HAP-1 (cell line): ENCODE measurements around the gene BCAS3.
A peak's percentile ranks its signal among the peaks of the same experiment; 100 is the strongest.

Experiments
- DNase-seq, 2 experiments: peaks; one replicate each; pipeline ENCODE4 v3.0.0-alpha.2; 2016 to 2020; ENCODE audit warnings: low spot score in 2 of 2
- H3K27me3 ChIP-seq: fragments of 250-450 bp; sonication (Bioruptor Pico); 2 replicates; pipeline ENCODE4 v1.5.1; 2020; ENCODE audit warnings: low read depth, mild to moderate bottlenecking, moderate library complexity
- H3K36me3 ChIP-seq: fragments of 250-450 bp; sonication (Bioruptor Pico); replicated peaks from 2 replicates; pipeline ENCODE4 v1.5.1; 2020; ENCODE audit warnings: mild to moderate bottlenecking
- H3K4me1 ChIP-seq: fragments of 250-450 bp; sonication (Bioruptor Pico); 2 replicates; pipeline ENCODE4 v1.5.1; 2020; ENCODE audit warnings: mild to moderate bottlenecking
- H3K4me3 ChIP-seq: fragments of 250-450 bp; sonication (Bioruptor Pico); 2 replicates; pipeline ENCODE4 v1.5.1; 2020; ENCODE audit warnings: mild to moderate bottlenecking, moderate library complexity
- H3K9me3 ChIP-seq: fragments of 250-450 bp; sonication (Bioruptor Pico); 2 replicates; pipeline ENCODE4 v1.5.1; 2020; ENCODE audit warnings: mild to moderate bottlenecking, moderate library complexity
- in situ Hi-C: fragments of 300-500 bp; cut with MboI; formaldehyde crosslinking; loops from 3 replicates; pipeline ENCODE4 v1.14.3; 2020; ENCODE audit warnings: low sequenced_read_pairs, inconsistent platforms, mixed read lengths

BCAS3 gene

DNA sequence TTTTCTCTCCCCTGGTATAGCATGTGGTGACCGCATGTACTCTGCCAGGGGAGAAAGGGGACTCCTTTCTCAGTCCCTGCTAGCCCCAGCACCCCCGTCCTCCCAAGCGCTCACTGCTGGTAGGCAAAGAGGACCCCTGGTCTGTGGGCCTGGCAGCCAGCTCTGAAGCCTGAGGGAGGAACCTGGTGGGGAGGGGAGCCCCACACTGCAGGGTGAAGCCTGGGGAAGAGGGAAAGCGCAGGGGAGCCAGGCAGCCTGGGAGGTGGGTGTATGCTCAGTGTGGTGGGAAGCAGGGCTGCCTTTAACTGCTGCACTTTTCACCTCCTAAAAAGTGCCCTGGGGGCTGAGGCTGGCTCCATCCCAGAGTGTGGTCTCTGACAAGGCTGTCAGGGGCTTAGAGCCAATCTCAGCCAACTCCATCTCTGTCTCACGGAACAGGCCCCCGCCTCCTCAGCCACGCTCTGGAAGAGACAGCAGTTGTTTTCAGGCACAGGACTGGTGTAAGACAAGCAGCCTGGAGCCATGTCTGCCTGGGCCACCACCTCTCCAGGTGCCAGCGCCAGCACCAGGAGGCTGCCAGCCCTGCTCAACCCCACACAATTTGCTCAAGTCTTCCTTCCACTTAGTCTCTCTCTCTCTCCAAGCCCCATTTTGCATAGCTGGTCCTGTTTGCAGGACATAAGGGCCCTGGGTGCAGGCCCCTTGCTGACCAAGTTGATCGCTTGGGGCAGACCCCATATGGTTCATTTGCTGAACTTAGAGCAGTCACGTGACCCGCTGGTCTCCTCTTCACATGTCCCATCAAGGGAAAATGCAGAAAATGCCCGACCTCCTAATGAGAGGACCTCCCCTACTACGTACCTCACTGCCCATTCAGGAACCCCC is 707.3 kb downstream of the BCAS3 start:
- Histone ChIP-seq H3K27me3 (no peaks in the 10 kb centered on the region), H3K9me3 (no peaks in the 10 kb centered on the region), H3K36me3 (no peaks in the 10 kb centered on the region), H3K4me1 (no peaks in the 10 kb centered on the region; the same call in 1 of the 2 replicates), H3K4me3 (no peak overlapping the region)
- no peak for DNase-seq
- in situ Hi-C loops, result no loop called here

GRCh38 chr17:61385577-61386236 is 708.1 kb downstream of the BCAS3 start:
- DNase-seq, result no peak
- no peaks in the 10 kb centered on the region for H3K36me3 ChIP-seq
- H3K4me3 ChIP-seq, result no peak overlapping the region
- no peaks in the 10 kb centered on the region; the same call in 1 of the 2 replicates for H3K4me1 ChIP-seq
- no peaks in the 10 kb centered on the region for H3K27me3 ChIP-seq
- H3K9me3 ChIP-seq, result no peaks in the 10 kb centered on the region
- in situ Hi-C loops, result no loop called here

- no peaks in the 10 kb centered on the region for H3K9me3 ChIP-seq
- in situ Hi-C loops, result no loop called here
- no peaks in the 10 kb centered on the region for H3K36me3 ChIP-seq
- no peaks in the 10 kb centered on the region for H3K27me3 ChIP-seq
- DNase-seq, result no peak
- no peaks in the 10 kb centered on the region; the same call in 1 of the 2 replicates for H3K4me1 ChIP-seq
- no peak overlapping the region for H3K4me3 ChIP-seq
Observed at GRCh38 chr17:61386251-61386650, 708.6 kb downstream of the BCAS3 start.

DNA sequence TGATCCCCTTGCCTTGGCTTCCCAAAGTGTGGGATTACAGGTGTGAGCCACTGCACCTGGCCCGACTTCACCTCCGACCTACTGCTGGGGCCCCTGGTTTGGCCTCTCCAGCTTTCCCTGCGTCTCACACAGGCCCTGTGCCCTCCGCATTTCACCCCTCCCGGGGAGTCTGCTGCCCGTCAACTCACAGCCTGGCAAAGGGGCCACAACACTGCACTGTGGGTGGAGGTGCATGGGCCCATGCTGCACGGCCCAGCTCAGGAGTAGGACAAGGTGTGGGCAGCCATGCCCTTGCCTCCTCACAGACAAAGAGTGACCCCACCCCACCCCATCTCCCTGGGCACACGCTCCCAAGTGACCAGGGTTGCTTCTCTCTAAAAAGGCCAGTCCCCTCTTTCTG is 709.4 kb downstream of the BCAS3 start:
- H3K4me3 ChIP-seq, result no peak overlapping the region
- no peaks in the 10 kb centered on the region for H3K36me3 ChIP-seq
- no peaks in the 10 kb centered on the region; the same call in 1 of the 2 replicates for H3K4me1 ChIP-seq
- in situ Hi-C loops, result no loop called here
- no peak for DNase-seq
- H3K9me3 ChIP-seq, result no peaks in the 10 kb centered on the region
- H3K27me3 ChIP-seq, result no peaks in the 10 kb centered on the region

GRCh38 chr17:61387511-61388305 is 710.1 kb downstream of the BCAS3 start:
- in situ Hi-C loops, result no loop called here
- Histone ChIP-seq H3K9me3 (no peaks in the 10 kb centered on the region), H3K4me3 (no peak overlapping the region), H3K4me1 (no peaks in the 10 kb centered on the region; the same call in 1 of the 2 replicates), H3K36me3 (no peaks in the 10 kb centered on the region), H3K27me3 (no peaks in the 10 kb centered on the region)
- no peak for DNase-seq

DNA sequence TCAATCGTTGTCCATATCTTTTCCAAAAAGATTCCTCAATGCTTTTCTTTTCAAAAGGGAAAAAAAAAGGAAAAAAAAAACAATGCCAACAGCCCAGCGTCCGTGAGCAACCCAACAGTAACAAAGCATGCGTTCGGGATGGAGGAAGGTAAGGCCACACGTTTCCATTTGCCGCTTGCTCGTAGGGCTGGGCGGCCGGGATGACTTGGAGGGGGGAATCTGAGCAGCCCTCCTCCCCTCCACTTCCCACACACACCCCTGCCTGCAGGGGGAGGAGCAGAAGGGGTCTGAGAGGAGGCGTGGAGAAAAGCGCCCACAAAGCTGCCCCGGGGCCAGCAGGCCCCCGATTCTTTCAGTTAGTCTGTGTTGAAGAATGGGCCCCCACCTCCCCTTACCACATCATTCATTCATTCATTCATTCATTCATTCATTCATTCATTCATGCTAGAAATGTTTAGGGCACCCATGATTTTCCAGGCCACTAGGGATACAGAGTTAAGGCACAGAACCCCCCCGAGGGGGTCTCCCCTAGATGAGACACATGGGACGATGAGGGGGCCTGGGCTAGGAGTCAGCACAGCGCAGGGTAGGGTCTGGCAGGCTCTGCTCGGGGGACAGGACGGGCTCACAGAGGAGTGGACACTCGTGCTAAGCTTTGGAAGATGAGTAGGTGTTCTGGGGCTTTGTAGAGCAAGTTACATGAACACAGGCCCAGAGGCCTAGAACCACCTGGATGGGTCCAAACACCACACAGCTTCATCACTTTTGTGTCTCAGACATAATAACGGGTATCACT is 711.1 kb downstream of the BCAS3 start:
- in situ Hi-C loops, result no loop called here
- Histone ChIP-seq H3K36me3 (no peaks in the 10 kb centered on the region), H3K27me3 (no peaks in the 10 kb centered on the region), H3K4me3 (no peak overlapping the region), H3K4me1 (no peaks in the 10 kb centered on the region; the same call in 1 of the 2 replicates), H3K9me3 (no peaks in the 10 kb centered on the region)
- no peak for DNase-seq

DNA sequence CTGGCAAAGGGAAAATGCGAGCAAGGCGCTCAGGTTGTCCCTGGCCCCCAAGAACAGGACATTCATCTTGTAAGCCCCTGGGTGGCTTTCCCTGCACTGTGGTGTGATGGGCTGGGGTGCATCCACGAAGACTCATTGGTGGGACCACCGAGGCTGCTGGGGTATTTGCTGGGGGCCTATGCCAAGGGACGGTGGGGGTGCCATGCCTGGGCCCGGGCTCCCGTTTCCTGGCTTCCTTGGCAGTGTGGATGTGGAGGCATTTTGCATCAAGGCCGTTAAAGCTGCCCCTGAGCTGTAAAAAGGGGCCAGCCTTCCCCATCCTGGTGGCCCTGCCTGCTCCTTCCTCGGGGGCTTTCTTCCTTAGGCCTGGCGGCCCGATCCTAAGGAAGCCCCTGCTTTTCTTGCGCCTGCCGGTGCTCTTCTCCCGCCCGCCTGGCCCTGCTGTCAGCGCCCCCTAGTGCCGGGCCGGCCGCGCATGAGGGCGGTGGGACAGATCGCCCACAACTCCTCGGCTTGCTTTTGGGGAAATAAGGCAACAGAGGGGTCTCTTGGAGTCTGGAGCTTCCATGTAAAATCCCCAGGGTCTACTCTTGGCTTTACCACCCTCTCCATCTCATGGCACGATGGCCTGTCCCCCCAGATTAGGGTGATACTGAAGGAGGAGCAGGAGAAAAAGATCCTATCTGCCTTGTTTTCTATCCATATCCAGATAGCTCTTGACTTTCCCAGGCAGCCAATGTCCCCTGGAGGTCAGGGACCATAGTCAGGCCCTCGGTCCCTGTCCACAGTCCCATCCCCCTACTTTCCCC is 712.2 kb downstream of the BCAS3 start:
- Histone ChIP-seq H3K4me1 (no peaks in the 10 kb centered on the region; the same call in 1 of the 2 replicates), H3K9me3 (no peaks in the 10 kb centered on the region), H3K4me3 (no peak overlapping the region), H3K36me3 (no peaks in the 10 kb centered on the region), H3K27me3 (no peaks in the 10 kb centered on the region)
- DNase-seq, result peak; percentile 64 to 80
- in situ Hi-C loops, result loop anchor here (5.0 to 10.0 kb wide), 2 partner anchors 388 to 665 kb away; no protein-coding TSS in a partner anchor

DNA sequence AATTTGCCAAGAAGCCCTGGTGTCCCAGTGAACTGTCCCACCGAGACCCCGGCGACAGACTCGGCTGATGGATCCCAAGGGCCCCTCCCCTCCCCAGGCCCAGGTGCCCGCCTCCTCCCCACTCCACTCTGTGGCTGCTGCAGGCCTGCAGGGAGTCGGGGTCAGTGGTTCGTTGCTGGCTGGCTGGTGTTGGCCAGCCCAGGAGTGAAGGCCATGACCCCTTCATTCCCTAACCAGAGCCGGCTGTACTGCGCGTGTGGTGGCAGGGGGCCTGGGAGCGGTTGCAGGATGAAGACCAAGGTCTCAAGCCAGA is 712.8 kb downstream of the BCAS3 start:
- in situ Hi-C loops, result loop anchor here (5.0 to 10.0 kb wide), 2 partner anchors 388 to 666 kb away; no protein-coding TSS in a partner anchor
- H3K36me3 ChIP-seq, result no peaks in the 10 kb centered on the region
- no peaks in the 10 kb centered on the region for H3K27me3 ChIP-seq
- no peak for DNase-seq
- no peak overlapping the region for H3K4me3 ChIP-seq
- no peaks in the 10 kb centered on the region; the same call in 1 of the 2 replicates for H3K4me1 ChIP-seq
- no peaks in the 10 kb centered on the region for H3K9me3 ChIP-seq

DNA sequence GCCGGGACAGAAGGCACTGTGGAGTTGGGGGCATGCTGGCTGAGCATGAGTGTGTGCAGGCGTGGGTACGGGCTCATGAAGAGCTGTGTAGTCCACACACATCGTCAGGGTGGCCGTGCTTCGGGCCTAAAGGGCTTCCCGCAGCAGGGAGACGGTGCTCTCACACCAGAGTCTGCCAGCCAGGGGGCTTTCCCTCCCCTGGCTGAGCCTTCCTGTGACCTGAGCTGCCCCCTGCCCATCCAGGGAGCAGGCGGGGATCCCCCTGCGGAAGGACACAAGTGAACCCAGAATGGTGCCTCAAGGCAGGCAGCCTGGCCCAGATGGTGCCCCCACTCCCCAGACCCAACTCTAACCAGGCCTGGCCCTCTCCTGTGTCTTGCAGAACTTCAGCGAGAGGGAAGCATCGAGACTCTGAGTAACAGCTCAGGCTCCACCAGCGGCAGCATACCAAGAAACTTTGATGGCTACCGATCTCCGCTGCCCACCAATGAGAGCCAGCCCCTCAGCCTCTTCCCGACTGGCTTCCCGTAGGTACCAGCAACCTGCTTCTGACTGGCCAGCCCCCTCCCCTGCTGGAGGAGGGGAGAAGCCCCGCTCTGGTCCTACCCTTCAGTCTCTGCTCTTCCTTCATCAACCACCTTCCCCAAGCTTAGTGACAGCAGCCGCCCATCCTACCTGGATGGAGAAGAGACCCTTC is 714.1 kb downstream of the BCAS3 start:
- no peaks in the 10 kb centered on the region; the same call in 1 of the 2 replicates for H3K4me1 ChIP-seq
- no peaks in the 10 kb centered on the region for H3K27me3 ChIP-seq
- H3K4me3 ChIP-seq, result no peak overlapping the region
- no peak for DNase-seq
- H3K36me3 ChIP-seq, result no peaks in the 10 kb centered on the region
- in situ Hi-C loops, result loop anchor here (5.0 to 10.0 kb wide), 2 partner anchors 389 to 667 kb away; no protein-coding TSS in a partner anchor
- H3K9me3 ChIP-seq, result no peaks in the 10 kb centered on the region

DNA sequence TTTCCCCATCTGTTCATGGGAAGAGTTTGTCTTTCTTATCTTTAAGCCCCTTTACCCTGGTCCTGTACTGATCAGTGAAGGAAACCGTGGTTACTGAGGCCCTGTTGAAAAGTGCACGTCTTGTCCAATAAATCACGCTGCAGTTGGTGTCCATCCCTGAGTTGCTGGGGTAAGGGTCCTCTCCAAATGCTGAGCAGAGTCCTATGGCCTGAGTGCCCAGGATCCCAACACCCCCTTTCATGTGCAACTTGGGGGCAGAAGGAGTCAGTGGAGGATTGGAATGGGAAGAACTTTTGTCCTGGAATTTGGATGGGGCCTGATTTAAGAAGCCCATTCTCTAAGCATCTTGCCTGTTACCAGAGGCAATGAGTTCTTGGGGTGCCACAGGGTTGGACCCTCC is 715.0 kb downstream of the BCAS3 start:
- DNase-seq, result no peak
- Histone ChIP-seq H3K36me3 (no peaks in the 10 kb centered on the region), H3K27me3 (no peaks in the 10 kb centered on the region), H3K9me3 (no peaks in the 10 kb centered on the region), H3K4me3 (no peak overlapping the region), H3K4me1 (no peaks in the 10 kb centered on the region; the same call in 1 of the 2 replicates)
- in situ Hi-C loops, result loop anchor here (5.0 to 10.0 kb wide), 2 partner anchors 390 to 668 kb away; no protein-coding TSS in a partner anchor

DNA sequence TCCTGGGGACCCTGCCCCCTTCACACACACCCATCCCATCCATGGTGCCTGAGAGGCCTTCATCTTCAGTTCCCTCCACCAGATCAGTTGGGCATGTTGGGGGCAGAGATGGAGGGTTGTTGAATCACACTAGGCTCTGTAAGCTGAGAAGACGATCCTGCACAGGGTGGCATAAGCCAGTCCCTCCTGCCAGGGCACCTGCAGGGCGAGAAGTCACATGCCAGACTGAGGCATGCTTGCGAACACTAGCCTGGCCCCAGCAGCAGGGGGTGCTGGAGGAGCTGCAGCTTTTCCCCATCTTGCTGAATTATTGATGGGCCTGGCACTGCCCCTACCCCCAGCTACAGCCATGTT is 715.9 kb downstream of the BCAS3 start:
- Histone ChIP-seq H3K36me3 (no peaks in the 10 kb centered on the region), H3K9me3 (no peaks in the 10 kb centered on the region), H3K4me1 (no peaks in the 10 kb centered on the region; the same call in 1 of the 2 replicates), H3K4me3 (no peak overlapping the region), H3K27me3 (no peaks in the 10 kb centered on the region)
- in situ Hi-C loops, result loop anchor here (5.0 to 10.0 kb wide), 2 partner anchors 391 to 669 kb away; no protein-coding TSS in a partner anchor
- no peak for DNase-seq
